H9 (cell line): ENCODE results near the gene VWF. TPM values are rescaled to one million over a fixed set of nuclear protein-coding genes. Genes with fewer than 3 reads are reported as not detected.

Experiments used
- DNase-seq: peaks from one replicate; pipeline ENCODE4 v3.0.0-alpha.2; 2017
- H2AFZ ChIP-seq: one replicate; pipeline ENCODE4 v1.6.1; 2013; ENCODE audit warnings: mild to moderate bottlenecking, low read length, control low read depth, moderate library complexity
- H2AK5ac ChIP-seq: 2 replicates; pipeline ENCODE4 v1.6.1; 2013; ENCODE audit warnings: low read length, control low read depth, mixed read lengths; ENCODE audit not compliant: insufficient read length
- H2BK120ac ChIP-seq: one replicate; pipeline ENCODE4 v1.6.1; 2013; ENCODE audit warnings: low read depth, mild to moderate bottlenecking, low read length, control low read depth, inconsistent platforms; ENCODE audit not compliant: poor library complexity, severe bottlenecking
- H2BK12ac ChIP-seq: 2 replicates; pipeline ENCODE4 v1.6.1; 2013; ENCODE audit warnings: low read length, control low read depth, mixed read lengths, low read depth; ENCODE audit not compliant: insufficient read length
- H2BK15ac ChIP-seq: 2 replicates; pipeline ENCODE4 v1.6.1; 2013; ENCODE audit warnings: low read depth, low read length, control low read depth
- H2BK20ac ChIP-seq: one replicate; pipeline ENCODE4 v1.6.1; 2013; ENCODE audit warnings: low read depth, mild to moderate bottlenecking, low read length, control low read depth, inconsistent platforms; ENCODE audit not compliant: poor library complexity, severe bottlenecking
- H2BK5ac ChIP-seq: 2 replicates; pipeline ENCODE4 v1.6.1; 2013; ENCODE audit warnings: low read length, control low read depth, mixed read lengths; ENCODE audit not compliant: insufficient read length
- H3K14ac ChIP-seq: 2 replicates; pipeline ENCODE4 v1.6.1; 2013; ENCODE audit warnings: low read length, control low read depth; ENCODE audit not compliant: insufficient read depth
- H3K18ac ChIP-seq: 2 replicates; pipeline ENCODE4 v1.6.1; 2013; ENCODE audit warnings: low read depth, mild to moderate bottlenecking, mixed read lengths, low read length, control low read depth; ENCODE audit not compliant: insufficient read length
- H3K23ac ChIP-seq: 2 replicates; pipeline ENCODE4 v1.6.1; 2013; ENCODE audit warnings: low read length, control low read depth, mixed read lengths, low read depth; ENCODE audit not compliant: insufficient read length
- H3K23me2 ChIP-seq: 2 replicates; pipeline ENCODE4 v1.6.1; 2013; ENCODE audit warnings: low read depth, mild to moderate bottlenecking, mixed read lengths, low read length, control low read depth; ENCODE audit not compliant: insufficient read length, poor library complexity, severe bottlenecking
- H3K27ac ChIP-seq: 2 replicates; pipeline ENCODE4 v1.5.1; 2013; ENCODE audit warnings: low read length, control low read depth, mixed read lengths, low read depth; ENCODE audit not compliant: insufficient read length
- H3K27me3 ChIP-seq: 2 replicates; pipeline ENCODE4 v1.6.1; 2013; ENCODE audit warnings: low read length, control low read depth, inconsistent platforms; ENCODE audit not compliant: insufficient read depth
- H3K4ac ChIP-seq: 2 replicates; pipeline ENCODE4 v1.6.1; 2013; ENCODE audit warnings: low read depth, mild to moderate bottlenecking, control low read depth, inconsistent platforms, low read length, moderate library complexity
- H3K4me1 ChIP-seq: 2 replicates; pipeline ENCODE4 v1.6.1; 2013; ENCODE audit warnings: low read length, control low read depth, inconsistent platforms; ENCODE audit not compliant: insufficient read depth
- H3K4me2 ChIP-seq: 2 replicates; pipeline ENCODE4 v1.6.1; 2013; ENCODE audit warnings: low read length, control low read depth, mixed read lengths; ENCODE audit not compliant: insufficient read length, insufficient read depth
- H3K56ac ChIP-seq: 2 replicates; pipeline ENCODE4 v1.6.1; 2013; ENCODE audit warnings: low read depth, mild to moderate bottlenecking, mixed read lengths, low read length, control low read depth; ENCODE audit not compliant: insufficient read length
- H3K79me1 ChIP-seq: 2 replicates; pipeline ENCODE4 v1.6.1; 2013; ENCODE audit warnings: low read depth, mild to moderate bottlenecking, moderate library complexity, low read length, control low read depth, inconsistent platforms; ENCODE audit not compliant: insufficient read depth, poor library complexity, severe bottlenecking
- H3K79me2 ChIP-seq: 2 replicates; pipeline ENCODE4 v1.6.1; 2013; ENCODE audit warnings: low read length, control low read depth, inconsistent platforms; ENCODE audit not compliant: insufficient read depth
- H3K9ac ChIP-seq: 2 replicates; pipeline ENCODE4 v1.6.1; 2013; ENCODE audit warnings: low read length, control low read depth, mixed read lengths; ENCODE audit not compliant: insufficient read length; ENCODE audit errors: extremely low read depth
- H3K9me3 ChIP-seq: one replicate; pipeline ENCODE4 v1.6.1; 2013; ENCODE audit warnings: low read depth, low read length, inconsistent platforms; ENCODE audit not compliant: control insufficient read depth
- H3T11ph ChIP-seq: one replicate; pipeline ENCODE4 v1.6.1; 2013; ENCODE audit warnings: mild to moderate bottlenecking, low read length, control low read depth, inconsistent platforms
- H4K20me1 ChIP-seq: one replicate; pipeline ENCODE4 v1.6.1; 2013; ENCODE audit not compliant: control insufficient read depth, insufficient read length, insufficient read depth
- H4K5ac ChIP-seq: 2 replicates; pipeline ENCODE4 v1.6.1; 2013; ENCODE audit warnings: low read depth, mild to moderate bottlenecking, mixed read lengths, low read length, control low read depth; ENCODE audit not compliant: insufficient read length
- H4K8ac ChIP-seq: replicated peaks from 2 replicates; pipeline ENCODE4 v1.6.1; 2013; ENCODE audit warnings: low read length, control low read depth, mixed read lengths, low read depth; ENCODE audit not compliant: insufficient read length
- H4K91ac ChIP-seq: 2 replicates; pipeline ENCODE4 v1.6.1; 2013; ENCODE audit warnings: low read depth, mild to moderate bottlenecking, moderate library complexity, mixed read lengths, low read length, control low read depth; ENCODE audit not compliant: insufficient read length
- H3K27ac Mint-ChIP-seq, 3 experiments: 2 replicates in 2 of 3; 3 replicates in 1 of 3; pipeline ENCODE4 v1.8.0; 2020 to 2021; ENCODE audit warnings: mixed read lengths in 3 of 3, mild to moderate bottlenecking in 1 of 3, moderate library complexity in 1 of 3
- H3K27me3 Mint-ChIP-seq: 2 replicates; pipeline ENCODE4 v1.8.0; 2021; ENCODE audit warnings: low read depth, mild to moderate bottlenecking, moderate library complexity, mixed read lengths
- H3K36me3 Mint-ChIP-seq, 3 experiments: 2 replicates in 2 of 3; 3 replicates in 1 of 3; pipeline ENCODE4 v1.8.0; 2020 to 2021; ENCODE audit warnings: low read depth in 3 of 3, mixed read lengths in 3 of 3; ENCODE audit not compliant: insufficient read depth in 1 of 3
- H3K4me1 Mint-ChIP-seq, 2 experiments: 2 replicates each; pipeline ENCODE4 v1.8.0; 2020; ENCODE audit warnings: mixed read lengths in 2 of 2
- H3K4me3 Mint-ChIP-seq, 2 experiments: 2 replicates in 1 of 2; 3 replicates in 1 of 2; pipeline ENCODE4 v1.8.0; 2020 to 2021; ENCODE audit warnings: mild to moderate bottlenecking in 2 of 2, mixed read lengths in 2 of 2, moderate library complexity in 1 of 2
- H3K9me3 Mint-ChIP-seq, 2 experiments: 2 replicates in 1 of 2; 3 replicates in 1 of 2; pipeline ENCODE4 v1.8.0; 2020; ENCODE audit warnings: mild to moderate bottlenecking in 2 of 2, mixed read lengths in 2 of 2, moderate library complexity in 1 of 2
- WGBS: extraction: QIAGEN DNeasy Blood & Tissue Kit; methylation state at CpG from one replicate; pipeline ENCODE4 v1.1.7; 2013; ENCODE audit warnings: missing lambda C conversion rate, low lambda C conversion rate, mixed read lengths; ENCODE audit not compliant: insufficient read length; ENCODE audit errors: extremely low coverage; 5-methylcytosine and 5-hydroxymethylcytosine counted together
- total RNA-seq: library from RNA; stranded (reverse); gene quantifications from 2 replicates; pipeline ENCODE4 v1.2.1, GENCODE V29; 2021
- TF ChIP-seq, protein P1 (sequence below): fragments of 200-600 bp; sonication (generic); conservative IDR thresholded peaks from 3 replicates; pipeline ENCODE4 v1.8.0; 2021; ENCODE audit warnings: antibody characterized with exemption, mild to moderate bottlenecking

VWF gene
- total RNA-seq, 1 experiment from 2014 or later = 0.17 TPM

DNA sequence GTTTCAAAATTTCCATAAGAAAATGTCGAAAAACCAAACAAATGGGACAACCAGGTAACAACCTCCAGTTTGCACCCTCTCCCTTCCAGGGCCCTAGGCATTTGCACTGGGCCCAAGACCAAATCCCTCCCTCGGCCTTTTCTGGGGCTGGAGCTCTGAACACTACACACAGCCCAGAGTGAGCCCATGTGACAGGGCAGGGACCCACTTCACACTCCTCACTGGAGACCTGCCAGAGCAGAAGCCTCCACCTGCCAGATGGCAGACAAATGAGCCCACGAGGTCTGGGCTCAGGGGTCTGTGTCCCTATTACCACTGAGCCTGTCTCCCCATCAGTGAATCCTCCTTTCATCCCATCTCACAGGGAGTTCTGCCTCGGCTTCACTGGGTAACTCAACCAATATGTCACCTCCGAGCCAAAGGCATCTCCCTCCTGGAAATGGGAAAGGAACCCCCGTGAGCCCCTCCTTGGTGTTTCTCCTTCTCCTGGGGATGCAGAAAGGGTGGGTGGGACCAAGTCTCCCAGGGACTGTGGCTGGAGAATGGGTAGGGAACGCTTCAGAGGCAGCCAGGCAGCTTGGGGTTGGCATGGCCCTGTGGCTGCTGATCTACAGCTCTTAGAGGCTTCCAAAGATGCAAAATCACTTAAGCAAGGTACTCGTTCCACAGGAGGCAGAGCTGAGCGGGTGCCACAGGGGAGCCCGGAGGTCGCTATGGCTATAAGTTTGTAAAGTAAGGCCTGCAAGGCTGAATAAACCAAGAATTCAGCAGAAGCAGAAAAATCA, 10.6 kb downstream of the VWF start:
- no peak overlapping the region for H3K4me3 Mint-ChIP-seq
- H3K27me3 Mint-ChIP-seq = peaks cover 2% of the 10 kb centered on the region; the same call in 1 of the 2 replicates
- Histone ChIP-seq H2BK120ac (no peak overlapping the region), H3K23ac (no peak overlapping the region), H4K8ac (no peak overlapping the region), H3T11ph (no peak overlapping the region), H3K4me2 (no peak overlapping the region), H3K18ac (no peak overlapping the region), H3K9ac (no peak overlapping the region), H3K27me3 (0 out of 2 replicates have a peak, but pooled peaks cover 2% of the 10 kb centered on the region), H3K79me2 (no peaks in the 10 kb centered on the region), H4K5ac (no peak overlapping the region), H2AK5ac (no peak overlapping the region), H4K20me1 (no peaks in the 10 kb centered on the region), H2BK15ac (no peak overlapping the region), H3K79me1 (no peaks in the 10 kb centered on the region), H2BK12ac (no peak overlapping the region), H3K4ac (no peak overlapping the region), H3K9me3 (no peaks in the 10 kb centered on the region), H3K27ac (no peak overlapping the region), H3K23me2 (no peaks in the 10 kb centered on the region), H3K14ac (no peak overlapping the region), H2BK5ac (no peak overlapping the region), H3K56ac (no peak overlapping the region), H3K4me1 (no peaks in the 10 kb centered on the region; the same call in 1 of the 2 replicates), H4K91ac (no peak overlapping the region), H2AFZ (no peak overlapping the region), H2BK20ac (no peak overlapping the region)
- H3K36me3 Mint-ChIP-seq = no peaks in the 10 kb centered on the region; a peak in 1 of 7 replicates
- WGBS = no CpG with 5 or more reads among the region's 11 CpGs
- TF ChIP-seq, protein P1, sequence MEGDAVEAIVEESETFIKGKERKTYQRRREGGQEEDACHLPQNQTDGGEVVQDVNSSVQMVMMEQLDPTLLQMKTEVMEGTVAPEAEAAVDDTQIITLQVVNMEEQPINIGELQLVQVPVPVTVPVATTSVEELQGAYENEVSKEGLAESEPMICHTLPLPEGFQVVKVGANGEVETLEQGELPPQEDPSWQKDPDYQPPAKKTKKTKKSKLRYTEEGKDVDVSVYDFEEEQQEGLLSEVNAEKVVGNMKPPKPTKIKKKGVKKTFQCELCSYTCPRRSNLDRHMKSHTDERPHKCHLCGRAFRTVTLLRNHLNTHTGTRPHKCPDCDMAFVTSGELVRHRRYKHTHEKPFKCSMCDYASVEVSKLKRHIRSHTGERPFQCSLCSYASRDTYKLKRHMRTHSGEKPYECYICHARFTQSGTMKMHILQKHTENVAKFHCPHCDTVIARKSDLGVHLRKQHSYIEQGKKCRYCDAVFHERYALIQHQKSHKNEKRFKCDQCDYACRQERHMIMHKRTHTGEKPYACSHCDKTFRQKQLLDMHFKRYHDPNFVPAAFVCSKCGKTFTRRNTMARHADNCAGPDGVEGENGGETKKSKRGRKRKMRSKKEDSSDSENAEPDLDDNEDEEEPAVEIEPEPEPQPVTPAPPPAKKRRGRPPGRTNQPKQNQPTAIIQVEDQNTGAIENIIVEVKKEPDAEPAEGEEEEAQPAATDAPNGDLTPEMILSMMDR = no peak
- H3K4me1 Mint-ChIP-seq = peaks cover 10 to 11% of the 10 kb centered on the region in 2 experiments
- H3K27ac Mint-ChIP-seq = no peak overlapping the region
- no peak for DNase-seq
- H3K9me3 Mint-ChIP-seq = no peaks in the 10 kb centered on the region
